Measurements from ENCODE around the gene HPSE2.

GRCh38 chr10:98667081-98667480 lies 568.6 kb downstream of the HPSE2 start:
- TF ChIP-seq YY1 (IDR thresholded peaks at IDR 0.05; ENCODE audit: insufficient read depth, insufficient read length) (no peak), ZNF274 (IDR thresholded peaks at IDR 0.05; ENCODE audit: low read depth, low read length) (no peak), SUZ12 (IDR thresholded peaks at IDR 0.05; ENCODE audit: extremely low read depth, insufficient read depth, insufficient read length) (no peak)

Measured in NT2/D1 (cell line).